GM12891 (cell line): ENCODE measurements around the gene SRP68.

Experiments
- PAX5 ChIP-seq: IDR thresholded peaks from 2 replicates; pipeline ENCODE4 v1.6.1; 2011; ENCODE audit warnings: low read length, moderate library complexity, mild to moderate bottlenecking; ENCODE audit not compliant: insufficient read depth, severe bottlenecking
- POLR2A ChIP-seq: IDR thresholded peaks from 2 replicates; pipeline ENCODE4 v1.6.1; 2011; ENCODE audit warnings: low read depth, low read length, control low read depth
- POLR2AphosphoS5 ChIP-seq: IDR thresholded peaks from 2 replicates; pipeline ENCODE4 v1.6.1; 2011; ENCODE audit warnings: low read depth, low read length, control low read depth
- POU2F2 ChIP-seq: IDR thresholded peaks from 2 replicates; pipeline ENCODE4 v1.6.1; 2011; ENCODE audit warnings: low read depth, mild to moderate bottlenecking, control low read depth, low read length, moderate library complexity
- SPI1 ChIP-seq: IDR thresholded peaks from 2 replicates; pipeline ENCODE4 v1.6.1; 2011; ENCODE audit warnings: low read depth, low read length, control low read depth
- TAF1 ChIP-seq: IDR thresholded peaks from 2 replicates; pipeline ENCODE4 v1.6.1; 2011; ENCODE audit warnings: low read depth, low read length, control low read depth

- TF ChIP-seq POLR2AphosphoS5 (no peak), POLR2A (no peak), TAF1 (no peak), SPI1 (no peak), POU2F2 (no peak), PAX5 (no peak)
These were observed 35.6 kb downstream of the SRP68 start for GRCh38 chr17:76036497-76037261.
